Neural progenitor cell (in vitro differentiated cells): ENCODE results near the gene ADNP2. TPM values are rescaled to one million over a fixed set of nuclear protein-coding genes. Genes with fewer than 3 reads are reported as not detected.

Experiments used
- DNase-seq: peaks from one replicate; pipeline ENCODE4 v3.0.0-alpha.2; 2016; ENCODE audit warnings: low spot score
- H2AFZ ChIP-seq: fragments of 200-600 bp; sonication (generic); replicated peaks from 2 replicates; pipeline ENCODE4 v1.6.1; 2016; ENCODE audit warnings: antibody characterized with exemption
- H3F3A ChIP-seq: fragments of 200-600 bp; sonication (generic); 2 replicates; pipeline ENCODE4 v1.6.1; 2016; ENCODE audit warnings: antibody characterized with exemption, low read depth
- H3K27ac ChIP-seq: fragments of 200-600 bp; sonication (generic); 2 replicates; pipeline ENCODE4 v1.5.1; 2016; ENCODE audit warnings: mild to moderate bottlenecking
- H3K27me3 ChIP-seq: fragments of 200-600 bp; sonication (generic); 2 replicates; pipeline ENCODE4 v1.6.1; 2016; ENCODE audit warnings: mild to moderate bottlenecking, moderate library complexity
- H3K36me3 ChIP-seq: fragments of 200-600 bp; sonication (generic); 2 replicates; pipeline ENCODE4 v1.5.1; 2016
- H3K4me1 ChIP-seq: fragments of 200-600 bp; sonication (generic); 2 replicates; pipeline ENCODE4 v1.6.1; 2016; ENCODE audit warnings: mixed run types
- H3K4me2 ChIP-seq: fragments of 200-600 bp; sonication (generic); 2 replicates; pipeline ENCODE4 v1.6.1; 2016
- H3K4me3 ChIP-seq: fragments of 200-600 bp; sonication (generic); 2 replicates; pipeline ENCODE4 v1.5.1; 2016
- H3K79me2 ChIP-seq: fragments of 200-600 bp; sonication (generic); 2 replicates; pipeline ENCODE4 v1.6.1; 2016; ENCODE audit warnings: low read depth
- H3K9ac ChIP-seq: fragments of 200-600 bp; sonication (generic); 2 replicates; pipeline ENCODE4 v1.6.1; 2016
- H3K9me3 ChIP-seq: fragments of 200-600 bp; sonication (generic); 2 replicates; pipeline ENCODE4 v1.5.1; 2016; ENCODE audit warnings: low read depth
- H4K20me1 ChIP-seq: fragments of 200-600 bp; sonication (generic); 2 replicates; pipeline ENCODE4 v1.6.1; 2016; ENCODE audit warnings: low read depth
- H3K27ac Mint-ChIP-seq: 3 replicates; pipeline ENCODE4 v1.8.0; 2021; ENCODE audit warnings: mixed read lengths
- H3K27me3 Mint-ChIP-seq: 2 replicates; pipeline ENCODE4 v1.8.0; 2022; ENCODE audit warnings: low read depth, mild to moderate bottlenecking, inconsistent platforms, moderate library complexity, mixed read lengths; ENCODE audit not compliant: insufficient read depth
- H3K36me3 Mint-ChIP-seq: 3 replicates; pipeline ENCODE4 v1.8.0; 2021; ENCODE audit warnings: mixed read lengths
- H3K4me1 Mint-ChIP-seq: 3 replicates; pipeline ENCODE4 v1.8.0; 2021; ENCODE audit warnings: mixed read lengths
- H3K4me3 Mint-ChIP-seq: 3 replicates; pipeline ENCODE4 v1.8.0; 2021; ENCODE audit warnings: mild to moderate bottlenecking, moderate library complexity, mixed read lengths
- H3K9me3 Mint-ChIP-seq: 3 replicates; pipeline ENCODE4 v1.8.0; 2020; ENCODE audit warnings: mixed read lengths
- EZH2 ChIP-seq: fragments of 200-600 bp; sonication (generic); IDR thresholded peaks from 2 replicates; pipeline ENCODE4 v1.6.1; 2017; ENCODE audit warnings: antibody characterized with exemption, mild to moderate bottlenecking, moderate library complexity
- EZH2phosphoT487 ChIP-seq: fragments of 200-600 bp; sonication (generic); IDR thresholded peaks from 2 replicates; pipeline ENCODE4 v1.6.1; 2017; ENCODE audit warnings: antibody characterized with exemption
- total RNA-seq: library from RNA; depleted of rRNA; stranded (reverse); fragments of >200 nt; gene quantifications from 2 replicates; pipeline ENCODE4 v1.2.3, GENCODE V29; 2015; ENCODE audit warnings: low replicate concordance
- TF ChIP-seq, protein P1 (sequence below): fragments of 200-600 bp; sonication (generic); IDR thresholded peaks from 2 replicates; pipeline ENCODE4 v1.5.1; 2017; ENCODE audit warnings: antibody characterized with exemption, mild to moderate bottlenecking

The ADNP2 gene
- total RNA-seq, 1 donor from 2014 or later: 72.4 TPM

DNA sequence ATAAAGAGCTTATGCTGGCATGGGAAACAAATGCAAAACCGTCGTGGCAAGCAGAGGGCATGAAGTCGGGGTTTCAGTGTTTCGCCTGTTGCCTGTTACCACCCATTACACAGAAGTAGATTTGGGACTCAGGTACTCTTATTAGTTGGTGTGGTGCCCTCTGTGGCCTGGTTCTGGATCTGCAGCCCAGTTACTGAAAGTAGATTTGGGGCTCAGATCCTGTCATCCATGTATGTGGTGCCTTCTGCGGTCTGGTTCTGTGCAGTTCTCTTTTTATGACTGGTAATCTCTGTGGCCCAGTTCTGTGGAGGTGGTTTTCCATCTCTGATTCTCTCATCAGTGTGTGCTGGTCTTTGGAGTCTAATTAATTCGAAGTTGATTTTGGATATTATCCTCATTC is 45.2 kb downstream of the ADNP2 start:
- Histone ChIP-seq H3K9ac (no peak overlapping the region), H4K20me1 (peaks cover 14% of the 10 kb centered on the region), H3K79me2 (no peaks in the 10 kb centered on the region), H3K9me3 (no peaks in the 10 kb centered on the region), H3K4me1 (no peaks in the 10 kb centered on the region), H3K4me3 (no peak overlapping the region), H3K27ac (no peak overlapping the region), H3K4me2 (no peak overlapping the region), H3F3A (peaks cover 18% of the 10 kb centered on the region), H3K27me3 (no peaks in the 10 kb centered on the region), H2AFZ (no peak overlapping the region), H3K36me3 (no peaks in the 10 kb centered on the region)
- no peaks in the 10 kb centered on the region for H3K9me3 Mint-ChIP-seq
- H3K36me3 Mint-ChIP-seq: peaks cover 14% of the 10 kb centered on the region
- H3K4me3 Mint-ChIP-seq: no peak overlapping the region
- peaks cover 2% of the 10 kb centered on the region for H3K4me1 Mint-ChIP-seq
- H3K27me3 Mint-ChIP-seq: no peaks in the 10 kb centered on the region
- H3K27ac Mint-ChIP-seq: no peak overlapping the region
- peak; percentile 47 for DNase-seq
- TF ChIP-seq, protein P1, sequence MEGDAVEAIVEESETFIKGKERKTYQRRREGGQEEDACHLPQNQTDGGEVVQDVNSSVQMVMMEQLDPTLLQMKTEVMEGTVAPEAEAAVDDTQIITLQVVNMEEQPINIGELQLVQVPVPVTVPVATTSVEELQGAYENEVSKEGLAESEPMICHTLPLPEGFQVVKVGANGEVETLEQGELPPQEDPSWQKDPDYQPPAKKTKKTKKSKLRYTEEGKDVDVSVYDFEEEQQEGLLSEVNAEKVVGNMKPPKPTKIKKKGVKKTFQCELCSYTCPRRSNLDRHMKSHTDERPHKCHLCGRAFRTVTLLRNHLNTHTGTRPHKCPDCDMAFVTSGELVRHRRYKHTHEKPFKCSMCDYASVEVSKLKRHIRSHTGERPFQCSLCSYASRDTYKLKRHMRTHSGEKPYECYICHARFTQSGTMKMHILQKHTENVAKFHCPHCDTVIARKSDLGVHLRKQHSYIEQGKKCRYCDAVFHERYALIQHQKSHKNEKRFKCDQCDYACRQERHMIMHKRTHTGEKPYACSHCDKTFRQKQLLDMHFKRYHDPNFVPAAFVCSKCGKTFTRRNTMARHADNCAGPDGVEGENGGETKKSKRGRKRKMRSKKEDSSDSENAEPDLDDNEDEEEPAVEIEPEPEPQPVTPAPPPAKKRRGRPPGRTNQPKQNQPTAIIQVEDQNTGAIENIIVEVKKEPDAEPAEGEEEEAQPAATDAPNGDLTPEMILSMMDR: peak; percentile 56
- no peak for TF ChIP-seq EZH2phosphoT487

DNA sequence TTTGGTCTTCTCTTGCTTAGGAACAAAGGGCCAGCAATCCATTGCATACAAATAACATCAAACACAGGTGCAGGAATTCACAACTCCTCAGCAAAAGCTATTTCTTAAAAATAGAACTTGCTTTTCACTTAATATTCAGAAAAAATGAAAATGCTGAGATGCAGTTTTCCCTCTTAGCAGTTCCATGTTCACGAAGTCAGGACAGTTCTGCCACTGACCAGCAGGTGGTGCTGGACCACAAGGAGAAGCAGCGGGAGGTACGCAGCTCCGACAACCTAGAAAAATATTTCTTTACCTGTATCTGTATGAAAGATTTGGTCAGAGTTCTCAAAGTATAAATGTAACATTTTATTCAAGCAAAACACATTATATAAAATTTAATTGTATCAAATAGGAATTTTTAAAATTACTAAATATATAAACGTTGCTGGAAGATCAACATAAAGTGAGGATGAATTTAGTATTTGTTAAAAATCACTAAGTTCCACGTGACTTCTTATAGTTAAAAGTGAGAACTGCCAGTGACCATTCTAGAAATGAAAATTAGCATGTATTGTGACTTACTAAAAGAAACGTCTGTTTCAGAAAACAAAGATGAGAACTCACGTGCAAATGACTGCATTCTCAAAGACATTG is 48.8 kb downstream of the ADNP2 start:
- H3K27me3 Mint-ChIP-seq: no peaks in the 10 kb centered on the region
- H3K27ac ChIP-seq: no peak overlapping the region
- H3K4me1 Mint-ChIP-seq: peaks cover 2% of the 10 kb centered on the region
- H3K4me1 ChIP-seq: no peaks in the 10 kb centered on the region
- no peak overlapping the region for H3K27ac Mint-ChIP-seq
- no peaks in the 10 kb centered on the region for H3K27me3 ChIP-seq
- no peaks in the 10 kb centered on the region for H3K36me3 ChIP-seq
- DNase-seq: peak; percentile 78
- H3K4me3 Mint-ChIP-seq: no peak overlapping the region
- H3K9me3 Mint-ChIP-seq: no peaks in the 10 kb centered on the region
- no peak overlapping the region for H3K4me3 ChIP-seq
- peaks cover 18% of the 10 kb centered on the region for H3F3A ChIP-seq
- no peaks in the 10 kb centered on the region for H3K9me3 ChIP-seq
- H4K20me1 ChIP-seq: peaks cover 14% of the 10 kb centered on the region
- peaks cover 19% of the 10 kb centered on the region for H3K36me3 Mint-ChIP-seq
- TF ChIP-seq EZH2phosphoT487: no peak
- TF ChIP-seq EZH2: no peak
- TF ChIP-seq, protein P1: peak; percentile 99
- H3K79me2 ChIP-seq: no peaks in the 10 kb centered on the region
- no peak overlapping the region for H3K4me2 ChIP-seq
- no peak overlapping the region for H3K9ac ChIP-seq
- no peak overlapping the region for H2AFZ ChIP-seq

DNA sequence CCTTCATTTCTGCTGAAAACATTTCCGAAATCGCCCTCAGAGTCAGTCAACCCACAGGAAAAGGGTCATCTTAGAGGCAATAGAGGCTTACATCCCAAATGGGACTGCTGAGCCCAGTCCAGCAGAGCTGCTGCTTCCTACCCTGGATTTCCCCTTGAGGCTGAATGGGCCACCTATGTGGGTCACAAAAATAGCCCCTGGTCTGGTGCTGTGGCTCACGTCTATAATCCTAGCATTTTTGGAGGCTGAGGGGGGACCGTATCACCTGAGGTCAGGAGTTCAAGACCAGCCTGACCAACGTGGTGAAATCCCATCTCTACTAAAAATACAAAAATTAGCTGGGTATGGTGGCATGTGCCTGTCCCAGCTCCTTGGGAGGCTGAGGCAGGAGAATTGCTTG is 49.3 kb downstream of the ADNP2 start:
- H3K4me1 Mint-ChIP-seq: peaks cover 2% of the 10 kb centered on the region
- TF ChIP-seq EZH2phosphoT487 (no peak), EZH2 (no peak)
- TF ChIP-seq, protein P1: no peak
- Histone ChIP-seq H3K27ac (no peak overlapping the region), H3K27me3 (no peaks in the 10 kb centered on the region), H3F3A (peaks cover 18% of the 10 kb centered on the region), H3K4me1 (no peaks in the 10 kb centered on the region), H3K36me3 (no peaks in the 10 kb centered on the region), H3K4me2 (no peak overlapping the region), H3K79me2 (no peaks in the 10 kb centered on the region), H4K20me1 (peaks cover 14% of the 10 kb centered on the region), H3K9me3 (no peaks in the 10 kb centered on the region), H3K9ac (no peak overlapping the region), H2AFZ (no peak overlapping the region), H3K4me3 (no peak overlapping the region)
- H3K27me3 Mint-ChIP-seq: no peaks in the 10 kb centered on the region
- no peak for DNase-seq
- no peak overlapping the region for H3K27ac Mint-ChIP-seq
- no peak overlapping the region for H3K4me3 Mint-ChIP-seq
- no peaks in the 10 kb centered on the region for H3K9me3 Mint-ChIP-seq
- H3K36me3 Mint-ChIP-seq: peaks cover 23% of the 10 kb centered on the region
